Adipose tissue (tissue), 3 donors: Measurements from ENCODE around the gene CYTH1. TPM values are rescaled to one million over a fixed set of nuclear protein-coding genes. Genes with fewer than 3 reads are reported as not detected.
A peak's percentile ranks its signal among the peaks of the same experiment; 100 is the strongest.

Experiments
- H3K27ac ChIP-seq: one replicate; pipeline ENCODE4 v1.5.1; 2013; ENCODE audit warnings: low read depth, low read length
- WGBS, 3 donors: extraction: QIAGEN DNeasy Blood & Tissue Kit; methylation state at CpG; one replicate each; pipeline ENCODE4 v1.1.7; 2013; 5-methylcytosine and 5-hydroxymethylcytosine counted together
- polyA plus RNA-seq, 3 donors: library from polyadenylated mRNA; stranded (reverse); fragments of 200-250 nt; gene quantifications; one replicate each; pipeline ENCODE4 v1.2.3, GENCODE V29; 2013
- donor health status: healthy with polysubstance abuse.
- donor health status: Bipolar disorder and iron deficiency.
- donor health status: healthy.

CYTH1 gene
- polyA plus RNA-seq, 3 donors: 23.8 to 42.1 (median 41.7) TPM

GRCh38 chr17:78747488-78747887 lies 34.6 kb downstream of the CYTH1 start:
- peak overlapping the region; percentile 26 for H3K27ac ChIP-seq
- WGBS, 3 donors: 60 to 74% (median 73%) methylated on average over 2 of the region's 2 CpGs

GRCh38 chr17:78746949-78747269 lies 35.2 kb downstream of the CYTH1 start:
- H3K27ac ChIP-seq: no peak overlapping the region
- 20 to 79% (median 78%) methylated on average over 2 of the region's 2 CpGs for WGBS, 3 donors

DNA sequence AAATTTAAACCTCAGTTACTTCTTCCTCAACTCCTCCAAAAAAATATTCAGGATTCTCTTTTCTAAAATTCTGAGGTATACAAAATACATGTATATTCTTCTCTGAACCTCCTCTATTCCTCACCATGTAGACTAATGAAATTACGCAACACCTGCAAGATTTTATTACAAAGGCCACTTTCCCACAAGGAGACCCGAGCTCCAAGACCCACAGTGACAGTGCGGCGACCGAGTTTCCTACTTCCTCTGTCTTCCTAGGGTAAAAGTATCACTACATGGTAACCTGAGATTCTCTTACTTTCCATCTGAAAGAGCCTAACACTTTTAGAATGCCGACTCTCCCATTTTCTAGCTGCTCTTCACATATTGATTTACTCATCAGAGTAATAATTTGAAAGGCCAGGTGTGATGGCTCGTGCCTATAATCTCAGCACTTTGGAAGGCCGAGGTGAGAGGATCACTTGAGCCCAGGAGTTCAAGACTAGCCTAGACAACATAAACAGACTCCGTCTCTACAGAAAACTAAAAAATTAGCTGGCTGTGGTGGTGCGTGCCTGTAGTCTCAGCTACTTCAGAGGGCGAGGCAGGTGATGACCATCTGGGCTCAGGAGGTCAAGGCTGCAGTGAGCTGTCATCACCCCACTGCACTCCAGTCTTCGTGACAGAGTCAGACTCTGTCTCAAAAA lies 35.7 kb downstream of the CYTH1 start:
- WGBS, 3 donors: 69 to 77% (median 76%) methylated on average over 12 of the region's 12 CpGs
- H3K27ac ChIP-seq: no peak overlapping the region

GRCh38 chr17:78745407-78746088 lies 36.5 kb downstream of the CYTH1 start:
- no peak overlapping the region for H3K27ac ChIP-seq

GRCh38 chr17:78742901-78743300 lies 39.2 kb downstream of the CYTH1 start:
- WGBS, 3 donors: 91 to 96% (median 94%) methylated on average over 5 of the region's 5 CpGs
- H3K27ac ChIP-seq: no peak overlapping the region

More at GRCh38 chr17:78745407-78746088, 36.5 kb downstream of the CYTH1 start:
- 57 to 64% (median 58%) methylated on average over 12 of the region's 12 CpGs for whole genome bisulfite sequencing, 3 donors

GRCh38 chr17:78741644-78742284 lies 40.3 kb downstream of the CYTH1 start:
- no peak overlapping the region for H3K27ac ChIP-seq
- 44 to 85% (median 52%) methylated on average over 5 of the region's 5 CpGs for WGBS, 3 donors

- WGBS, 3 donors: 66 to 85% (median 72%) methylated on average over 9 of the region's 9 CpGs
- H3K27ac ChIP-seq: no peak overlapping the region
Measured at GRCh38 chr17:78739331-78739931, 42.6 kb downstream of the CYTH1 start.

GRCh38 chr17:78738698-78739097 lies 43.4 kb downstream of the CYTH1 start:
- WGBS, 3 donors: 68 to 80% (median 71%) methylated on average over 5 of the region's 5 CpGs
- H3K27ac ChIP-seq: no peak overlapping the region

DNA sequence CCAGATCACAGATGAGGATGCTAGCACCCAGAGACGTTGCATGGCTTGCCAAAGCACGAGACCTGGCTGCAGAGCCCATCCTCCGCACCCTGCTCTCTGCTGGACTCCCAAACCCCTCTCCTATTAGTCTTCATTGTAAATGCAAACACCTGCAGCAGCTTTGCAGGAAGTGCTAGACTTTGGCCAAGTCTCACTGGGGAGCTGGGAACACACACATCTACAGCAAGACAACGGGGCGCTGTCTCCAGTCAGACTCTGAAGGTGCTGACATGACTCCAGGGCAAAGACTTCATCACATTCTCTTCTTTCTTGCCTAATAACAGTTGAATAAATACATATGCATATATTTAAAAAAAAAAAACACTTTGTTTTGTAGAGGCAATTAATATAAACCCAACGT lies 43.8 kb downstream of the CYTH1 start:
- no peak overlapping the region for H3K27ac ChIP-seq
- WGBS, 3 donors: 80 to 83% (median 81%) methylated on average over 6 of the region's 6 CpGs

GRCh38 chr17:78737332-78737731 lies 44.7 kb downstream of the CYTH1 start:
- 7 to 46% (median 15%) methylated on average over 2 of the region's 2 CpGs for WGBS, 3 donors
- no peak overlapping the region for H3K27ac ChIP-seq

- WGBS, 3 donors: 12 to 18% (median 16%) methylated on average over 15 of the region's 15 CpGs
Measured at GRCh38 chr17:78736526-78737079, 45.5 kb downstream of the CYTH1 start.

DNA sequence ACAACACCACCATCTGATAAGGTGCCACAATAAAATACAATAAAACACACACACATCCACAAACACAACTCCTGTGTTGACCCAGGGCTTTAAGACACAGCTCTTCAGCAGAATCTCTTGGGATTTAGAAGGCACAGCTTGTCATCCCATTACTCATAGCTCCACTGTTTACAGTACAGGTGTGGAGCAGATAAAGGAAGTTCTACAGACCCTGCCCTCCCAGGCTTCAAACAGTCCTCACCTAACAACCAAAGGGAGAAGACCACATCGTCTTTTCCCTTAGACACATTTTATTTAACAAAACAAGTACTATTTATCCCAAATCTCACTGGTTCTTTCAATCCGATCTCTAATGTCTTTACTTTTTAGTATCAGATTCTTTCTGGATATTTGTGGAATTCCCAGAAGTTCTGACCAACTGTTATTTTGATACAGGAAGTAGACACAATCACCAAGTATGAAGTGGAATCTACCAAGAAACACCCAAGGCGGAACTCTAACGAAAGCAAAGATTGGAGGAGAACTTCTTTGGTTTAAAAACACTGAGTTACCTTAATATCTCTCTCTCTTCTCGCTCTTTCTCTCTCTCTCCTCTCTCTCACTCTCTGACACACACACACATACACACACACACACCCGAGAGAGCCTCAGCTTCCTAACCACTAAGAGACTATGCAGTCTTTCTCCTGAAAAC lies 46.1 kb downstream of the CYTH1 start:
- peak overlapping the region; percentile 40 for H3K27ac ChIP-seq
- WGBS, 3 donors: 13 to 15% (median 15%) methylated on average over 6 of the region's 6 CpGs

More at GRCh38 chr17:78736526-78737079, 45.5 kb downstream of the CYTH1 start:
- peak overlapping the region; percentile 40 for H3K27ac ChIP-seq

GRCh38 chr17:78734793-78735641 lies 47.1 kb downstream of the CYTH1 start:
- no peak overlapping the region for H3K27ac ChIP-seq
- 36 to 64% (median 56%) methylated on average over 16 of the region's 16 CpGs for WGBS, 3 donors

- WGBS, 3 donors: 80 to 92% (median 91%) methylated on average over 1 of the region's 1 CpG
- H3K27ac ChIP-seq: no peak overlapping the region
Measured at GRCh38 chr17:78732354-78732753, 49.7 kb downstream of the CYTH1 start.

- WGBS, 3 donors: 82 to 93% (median 92%) methylated on average over 5 of the region's 5 CpGs
- H3K27ac ChIP-seq: no peak overlapping the region
Measured at GRCh38 chr17:78731904-78732303, 50.2 kb downstream of the CYTH1 start.

DNA sequence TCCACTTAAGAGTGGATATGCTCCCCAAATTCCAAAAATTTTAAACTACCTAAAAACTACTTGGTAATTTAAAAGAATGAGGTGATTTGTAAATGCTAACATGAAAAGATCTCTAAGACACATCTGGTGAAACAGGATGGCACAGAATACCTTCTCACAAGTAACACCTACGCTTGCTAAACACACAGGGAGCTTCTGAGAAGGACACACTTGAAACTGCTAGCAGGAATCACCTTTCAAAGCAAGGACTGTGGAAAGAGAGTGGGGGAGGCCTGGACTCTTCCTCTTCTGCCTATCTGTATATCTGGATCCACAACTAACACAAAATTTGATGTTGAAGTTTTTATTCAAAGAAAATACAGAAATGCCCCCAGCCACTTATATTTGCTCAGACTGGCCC lies 52.4 kb downstream of the CYTH1 start:
- 63 to 89% (median 88%) methylated on average over 1 of the region's 1 CpG for WGBS, 3 donors
- no peak overlapping the region for H3K27ac ChIP-seq

DNA sequence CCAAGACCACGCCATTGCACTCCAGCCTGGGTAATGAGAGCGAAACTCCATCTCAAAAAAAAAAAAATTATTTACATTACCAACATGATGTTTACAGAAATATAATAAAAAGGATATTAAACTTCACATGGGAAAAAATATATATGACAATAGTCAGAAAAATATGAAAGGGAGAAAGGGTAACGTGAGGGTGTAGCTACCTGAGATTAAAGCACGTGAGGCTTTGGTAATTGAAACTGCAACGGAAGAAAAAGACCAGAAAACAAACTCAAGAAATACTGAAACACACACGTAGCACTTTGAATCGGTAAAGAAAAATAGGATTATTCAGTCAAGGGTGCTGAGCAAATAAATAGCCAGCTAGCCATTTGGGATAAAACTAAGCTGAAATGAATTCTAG lies 53.6 kb downstream of the CYTH1 start:
- WGBS, 3 donors: 90 to 93% (median 91%) methylated on average over 7 of the region's 7 CpGs
- H3K27ac ChIP-seq: no peak overlapping the region
